ENCODE results near the gene TMEM239.

Gene TMEM239

DNA sequence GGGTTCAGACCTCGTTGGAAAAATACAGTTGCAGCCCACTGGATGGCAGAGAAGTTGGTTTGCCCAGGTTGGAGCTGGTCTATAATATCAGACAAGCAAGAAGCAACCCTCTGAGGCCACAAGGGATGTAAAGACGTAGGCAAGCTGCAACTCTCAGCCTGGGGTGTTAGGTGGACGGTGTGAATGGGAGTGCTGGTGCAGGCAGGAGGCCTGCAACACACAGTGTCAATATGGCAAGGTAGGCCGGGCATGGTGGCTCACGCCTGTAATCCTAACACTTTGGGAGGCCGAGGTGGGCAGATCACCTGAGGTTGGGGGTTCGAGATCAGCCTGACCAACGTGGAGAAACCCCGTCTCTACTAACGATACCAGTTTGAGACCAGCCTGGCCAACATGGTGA, 34.9 kb downstream of the TMEM239 start:
- no peak for DNase-seq

DNA sequence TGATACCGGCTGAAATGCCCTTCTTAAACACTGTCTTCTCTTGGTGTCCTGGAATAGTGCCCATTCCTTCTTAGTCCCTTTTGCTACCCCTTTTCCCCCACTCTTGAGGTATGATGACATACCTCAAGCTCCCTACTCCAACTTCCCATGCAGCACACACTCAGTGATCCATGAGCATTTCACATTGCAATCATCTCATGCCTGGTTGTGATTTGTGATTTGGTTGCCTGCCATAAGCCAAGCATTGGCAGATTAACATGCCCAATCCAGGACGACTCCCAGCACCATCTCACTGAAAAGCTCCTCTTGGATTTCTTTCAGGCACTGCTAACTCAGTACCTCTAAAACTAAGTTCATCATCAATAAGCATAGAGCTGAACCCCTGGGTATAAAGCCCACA, 42.4 kb downstream of the TMEM239 start:
- no peak for DNase-seq

DNA sequence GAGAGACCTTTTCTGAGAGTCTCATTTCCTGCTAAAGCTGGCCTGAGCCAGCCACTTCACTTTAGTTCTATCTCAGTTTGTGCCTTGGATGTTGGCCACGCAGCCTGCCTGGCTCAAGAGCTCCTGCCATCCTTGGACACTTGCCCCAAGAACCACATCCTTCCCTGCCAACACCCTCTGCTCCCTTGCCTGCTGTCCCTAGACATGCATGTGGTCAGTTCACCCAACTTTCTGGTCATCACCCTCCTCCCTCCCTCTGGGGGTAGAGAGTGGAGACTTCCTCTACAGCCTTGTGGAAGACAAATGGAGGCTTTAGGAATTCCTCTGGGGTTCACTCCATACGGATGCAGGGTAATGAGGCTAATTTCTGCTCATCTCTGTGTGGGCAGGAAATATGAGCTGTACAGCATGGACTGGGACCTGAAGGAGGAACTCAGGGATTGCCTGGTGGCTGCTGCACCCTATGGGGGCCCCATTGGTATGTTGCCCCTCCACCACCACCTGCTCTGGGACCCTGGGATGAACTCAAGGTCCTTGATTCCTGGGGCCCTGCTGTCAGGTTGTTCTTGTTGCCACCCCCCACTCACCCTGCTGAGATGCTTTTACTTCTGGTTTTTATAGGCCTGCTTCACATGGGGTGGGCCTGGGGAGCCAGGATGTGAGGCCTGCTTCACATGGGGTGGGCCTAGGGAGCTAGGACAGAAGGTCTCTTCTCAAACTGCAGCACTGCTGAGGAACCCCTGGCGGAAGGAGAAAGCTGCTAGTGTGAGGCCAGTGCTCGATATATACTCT, 43.4 kb downstream of the TMEM239 start:
- no peak for DNase-seq

DNA sequence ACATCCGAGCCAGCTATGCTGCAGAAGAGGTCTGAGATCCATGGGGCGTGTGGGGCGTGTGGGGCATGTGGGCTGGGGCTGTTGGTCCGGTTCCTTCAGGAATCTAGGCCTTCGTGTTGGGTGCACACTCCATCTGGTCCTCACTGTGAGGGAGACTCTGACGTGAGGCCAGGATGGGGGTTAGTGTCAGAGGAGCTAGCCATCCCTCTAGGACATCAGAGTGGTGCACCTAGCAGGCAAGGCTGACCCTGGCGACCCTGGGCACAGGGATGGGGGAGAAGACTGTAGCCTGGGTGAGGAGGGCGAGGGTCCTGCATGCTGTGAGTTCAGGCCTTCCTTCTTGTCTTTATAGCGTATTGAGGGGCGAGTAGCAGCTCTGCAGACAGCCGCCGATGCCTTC, 48.5 kb downstream of the TMEM239 start:
- no peak for DNase-seq

DNA sequence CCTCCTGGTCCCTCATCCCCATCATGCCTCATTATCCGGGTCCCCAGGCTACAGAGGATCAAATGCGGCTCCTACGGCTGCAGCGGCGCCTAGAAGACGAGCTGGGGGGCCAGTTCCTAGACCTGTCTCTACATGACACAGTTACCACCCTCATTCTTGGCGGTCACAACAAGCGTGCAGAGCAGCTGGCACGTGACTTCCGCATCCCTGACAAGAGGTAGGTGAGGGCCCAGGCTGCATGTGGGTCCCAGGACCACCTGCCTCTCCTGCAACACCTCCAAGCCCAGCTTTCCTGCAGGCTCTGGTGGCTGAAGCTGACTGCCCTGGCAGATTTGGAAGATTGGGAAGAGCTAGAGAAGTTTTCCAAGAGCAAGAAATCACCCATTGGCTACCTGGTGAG, 48.9 kb downstream of the TMEM239 start:
- no peak for DNase-seq

DNA sequence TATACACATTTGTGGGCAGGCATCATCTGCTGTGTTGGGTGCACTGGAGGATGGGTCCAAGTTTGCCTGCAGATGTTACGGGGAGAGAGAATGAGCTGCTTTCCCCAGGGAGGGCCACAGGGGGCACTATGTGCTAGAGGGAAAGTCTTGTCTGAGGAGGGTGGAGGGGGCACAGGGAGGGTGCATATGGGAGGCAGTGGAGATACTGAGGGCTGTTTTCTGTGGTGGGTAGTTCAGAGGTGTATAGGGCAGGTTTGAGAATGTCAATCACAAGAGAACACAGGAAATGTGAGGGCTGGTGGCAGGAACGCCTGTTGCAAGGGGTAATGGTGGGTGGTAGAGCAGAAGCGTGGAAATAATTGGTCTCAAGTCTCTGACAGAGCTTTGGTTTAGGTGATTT, 49.5 kb downstream of the TMEM239 start:
- no peak for DNase-seq

DNA sequence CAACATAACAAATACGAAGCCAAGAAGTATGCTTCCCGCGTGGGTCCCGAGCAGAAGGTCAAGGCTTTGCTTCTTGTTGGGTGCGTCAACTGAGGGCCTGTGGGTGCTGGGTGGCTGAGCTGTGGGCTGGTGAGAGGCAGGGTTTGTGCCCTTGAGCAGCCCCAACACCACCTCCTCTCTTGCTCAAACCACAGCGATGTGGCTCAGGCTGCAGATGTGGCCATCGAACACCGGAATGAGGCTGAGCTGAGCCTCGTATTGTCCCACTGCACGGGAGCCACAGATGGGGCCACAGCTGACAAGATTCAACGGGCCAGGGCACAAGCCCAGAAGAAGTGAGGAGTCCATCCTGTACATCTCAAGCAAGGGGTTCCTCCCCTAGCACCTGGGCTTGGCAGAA, 50.1 kb downstream of the TMEM239 start:
- no peak for DNase-seq

DNA sequence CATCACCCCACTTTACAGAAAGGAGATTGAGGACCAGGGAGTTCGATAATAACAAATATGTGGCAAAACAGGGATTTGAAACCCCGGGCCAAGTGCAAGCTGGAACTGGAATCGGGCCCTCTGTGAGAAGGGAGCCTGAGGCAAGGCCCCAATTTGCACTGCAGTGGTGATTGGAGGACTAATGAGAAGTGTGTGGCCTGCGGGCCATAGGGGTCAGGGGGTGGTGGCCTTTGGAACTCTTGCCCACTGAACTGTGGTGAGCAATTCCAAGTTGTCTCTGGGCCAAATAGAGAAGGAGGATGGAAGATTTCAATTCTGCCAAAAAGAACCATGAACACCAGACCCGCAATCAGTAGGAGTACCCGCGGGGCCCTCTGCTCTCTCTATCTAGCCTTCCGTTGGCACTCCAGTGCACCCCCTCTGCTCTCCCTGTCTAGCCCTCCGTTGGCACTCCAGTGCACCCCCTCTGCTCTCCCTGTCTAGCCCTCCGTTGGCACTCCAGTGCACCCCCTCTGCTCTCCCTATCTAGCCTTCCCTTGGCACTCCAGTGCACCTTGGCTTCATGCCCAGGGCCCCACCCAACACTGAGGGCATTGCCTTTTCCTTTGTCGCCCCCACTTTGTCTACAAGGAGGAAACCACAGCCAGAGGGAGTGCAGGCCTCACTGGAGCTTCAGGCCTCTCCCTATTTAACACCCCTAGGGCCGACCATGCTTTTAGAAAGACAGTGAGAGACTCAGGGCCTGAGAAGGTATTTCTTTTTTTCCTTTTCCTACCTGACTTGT, 51.1 kb downstream of the TMEM239 start:
- no peak for DNase-seq

Data from T-helper 9 cell (primary cell).